Measurements from ENCODE around the gene TNIK.

The TNIK gene

GRCh38 chr3:171339598-171339997, 120.6 kb downstream of the TNIK start:
- no peak for TF ChIP-seq CTCF (IDR thresholded peaks at IDR 0.05; ENCODE audit: poor library complexity, severe bottlenecking)
- Histone ChIP-seq H3K27me3 (ENCODE audit: insufficient read depth, poor library complexity, severe bottlenecking) (no peaks in the 10 kb centered on the region), H3K36me3 (ENCODE audit: low read depth) (no peaks in the 10 kb centered on the region), H3K27ac (ENCODE audit: poor library complexity, severe bottlenecking) (no peak overlapping the region), H3K4me1 (ENCODE audit: insufficient read depth, poor library complexity, severe bottlenecking) (no peaks in the 10 kb centered on the region), H3K4me3 (ENCODE audit: severe bottlenecking) (no peak overlapping the region), H3K9me3 (ENCODE audit: severe bottlenecking) (no peaks in the 10 kb centered on the region)
- no peak for ATAC-seq (ENCODE audit: low read depth)
- DNase-seq (ENCODE audit: low spot score) = no peak

- Histone ChIP-seq H3K9me3 (ENCODE audit: severe bottlenecking) (no peaks in the 10 kb centered on the region), H3K27ac (ENCODE audit: poor library complexity, severe bottlenecking) (no peak overlapping the region), H3K36me3 (ENCODE audit: low read depth) (no peaks in the 10 kb centered on the region), H3K4me1 (ENCODE audit: insufficient read depth, poor library complexity, severe bottlenecking) (no peaks in the 10 kb centered on the region), H3K27me3 (ENCODE audit: insufficient read depth, poor library complexity, severe bottlenecking) (no peaks in the 10 kb centered on the region), H3K4me3 (ENCODE audit: severe bottlenecking) (no peak overlapping the region)
- TF ChIP-seq CTCF (IDR thresholded peaks at IDR 0.05; ENCODE audit: poor library complexity, severe bottlenecking) = no peak
- DNase-seq (ENCODE audit: low spot score) (no peak), ATAC-seq (ENCODE audit: low read depth) (no peak)
Observed at GRCh38 chr3:171336406-171336805, 123.8 kb downstream of the TNIK start.

GRCh38 chr3:171335559-171335958, 124.6 kb downstream of the TNIK start:
- Histone ChIP-seq H3K27ac (ENCODE audit: poor library complexity, severe bottlenecking) (no peak overlapping the region), H3K9me3 (ENCODE audit: severe bottlenecking) (no peaks in the 10 kb centered on the region), H3K4me3 (ENCODE audit: severe bottlenecking) (no peak overlapping the region), H3K36me3 (ENCODE audit: low read depth) (no peaks in the 10 kb centered on the region), H3K27me3 (ENCODE audit: insufficient read depth, poor library complexity, severe bottlenecking) (no peaks in the 10 kb centered on the region), H3K4me1 (ENCODE audit: insufficient read depth, poor library complexity, severe bottlenecking) (no peaks in the 10 kb centered on the region)
- no peak for TF ChIP-seq CTCF (IDR thresholded peaks at IDR 0.05; ENCODE audit: poor library complexity, severe bottlenecking)
- no peak for DNase-seq (ENCODE audit: low spot score)
- ATAC-seq (ENCODE audit: low read depth) = no peak

GRCh38 chr3:171334465-171334811, 125.8 kb downstream of the TNIK start:
- no peak for ATAC-seq (ENCODE audit: low read depth)
- Histone ChIP-seq H3K4me3 (ENCODE audit: severe bottlenecking) (no peak overlapping the region), H3K27ac (ENCODE audit: poor library complexity, severe bottlenecking) (no peak overlapping the region), H3K4me1 (ENCODE audit: insufficient read depth, poor library complexity, severe bottlenecking) (no peaks in the 10 kb centered on the region), H3K9me3 (ENCODE audit: severe bottlenecking) (no peaks in the 10 kb centered on the region), H3K27me3 (ENCODE audit: insufficient read depth, poor library complexity, severe bottlenecking) (no peaks in the 10 kb centered on the region), H3K36me3 (ENCODE audit: low read depth) (no peaks in the 10 kb centered on the region)
- TF ChIP-seq CTCF (IDR thresholded peaks at IDR 0.05; ENCODE audit: poor library complexity, severe bottlenecking) = no peak
- DNase-seq (ENCODE audit: low spot score) = no peak

GRCh38 chr3:171333784-171334464, 126.3 kb downstream of the TNIK start:
- H3K4me1 ChIP-seq (ENCODE audit: insufficient read depth, poor library complexity, severe bottlenecking) = no peaks in the 10 kb centered on the region
- ATAC-seq (ENCODE audit: low read depth) (no peak), DNase-seq (ENCODE audit: low spot score) (no peak)
- no peaks in the 10 kb centered on the region for H3K9me3 ChIP-seq (ENCODE audit: severe bottlenecking)
- H3K27ac ChIP-seq (ENCODE audit: poor library complexity, severe bottlenecking) = no peak overlapping the region
- H3K36me3 ChIP-seq (ENCODE audit: low read depth) = no peaks in the 10 kb centered on the region
- H3K27me3 ChIP-seq (ENCODE audit: insufficient read depth, poor library complexity, severe bottlenecking) = no peaks in the 10 kb centered on the region
- no peak overlapping the region for H3K4me3 ChIP-seq (ENCODE audit: severe bottlenecking)
- TF ChIP-seq CTCF (IDR thresholded peaks at IDR 0.05; ENCODE audit: poor library complexity, severe bottlenecking) = no peak

Measured in RWPE2 (cell line).